ENCODE results near the gene FGF14. TPM values are rescaled to one million over a fixed set of nuclear protein-coding genes. Genes with fewer than 3 reads are reported as not detected.

FGF14 gene
- total RNA-seq, 2 experiments from 2014 or later: not detected

GRCh38 chr13:101774393-101774792 lies 627.5 kb downstream of the FGF14 start:
- Mint-ChIP-seq H3K27ac (no peak overlapping the region), H3K27me3 (peaks cover 10% of the 10 kb centered on the region), H3K4me3 (no peak overlapping the region), H3K36me3 (no peaks in the 10 kb centered on the region), H3K9me3 (no peaks in the 10 kb centered on the region), H3K4me1 (ENCODE audit: low read depth) (no peaks in the 10 kb centered on the region)
- ChIA-PET CTCF (no interaction called here), POLR2A (no interaction called here)
- intact Hi-C loops (cut with micrococcal nuclease): no loop called here
- no peak for DNase-seq

DNA sequence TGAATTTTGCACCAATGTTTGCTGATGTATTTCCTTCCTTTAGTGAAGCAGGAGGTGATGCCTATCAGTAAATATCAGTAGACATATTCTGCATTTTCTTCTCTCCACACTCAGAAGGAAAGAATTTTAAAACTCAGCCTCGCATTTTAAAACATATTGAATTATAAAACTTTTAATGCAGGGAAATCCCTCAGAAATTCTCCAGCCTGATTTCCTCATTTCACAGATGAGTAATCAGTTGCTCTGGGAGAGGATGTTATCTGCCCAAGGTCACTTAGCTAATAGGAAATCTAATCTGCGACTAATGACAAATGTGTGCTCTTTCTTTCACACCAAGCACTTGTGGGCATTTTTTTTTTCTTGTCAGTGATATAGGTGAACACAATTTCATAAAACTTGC lies 628.8 kb downstream of the FGF14 start:
- intact Hi-C loops (cut with micrococcal nuclease): no loop called here
- ChIA-PET POLR2A (no interaction called here), CTCF (no interaction called here)
- H3K36me3 Mint-ChIP-seq: no peaks in the 10 kb centered on the region
- H3K4me3 Mint-ChIP-seq: no peak overlapping the region
- no peaks in the 10 kb centered on the region for H3K9me3 Mint-ChIP-seq
- no peak for DNase-seq
- no peaks in the 10 kb centered on the region for H3K4me1 Mint-ChIP-seq (ENCODE audit: low read depth)
- H3K27me3 Mint-ChIP-seq: peaks cover 14% of the 10 kb centered on the region
- H3K27ac Mint-ChIP-seq: no peak overlapping the region

DNA sequence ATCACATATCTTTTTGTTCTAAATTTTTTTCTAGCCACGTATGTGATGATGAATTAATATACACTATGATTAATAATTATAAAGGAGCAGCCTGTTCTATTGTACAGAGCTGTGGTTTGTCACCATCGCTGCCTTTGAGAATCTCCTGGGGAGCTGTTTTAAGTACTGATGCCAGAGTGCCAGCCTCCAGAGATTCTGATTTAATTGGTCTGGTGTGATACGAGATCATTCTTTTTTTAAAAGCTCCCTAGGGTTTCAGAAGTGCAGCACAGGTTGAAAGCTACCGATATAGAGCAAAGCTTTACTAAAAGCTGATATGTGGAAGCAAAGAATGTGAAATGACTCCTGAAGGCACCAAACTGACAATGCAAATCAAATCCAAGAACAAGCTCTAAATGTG lies 634.7 kb downstream of the FGF14 start:
- ChIA-PET POLR2A (no interaction called here), CTCF (interaction anchor here (1.0 to 1.8 kb wide), 2 partner anchors 10 to 622 kb away, joined by 3 to 5 read pairs; no protein-coding TSS in a partner anchor)
- DNase-seq: no peak
- Mint-ChIP-seq H3K4me1 (ENCODE audit: low read depth) (no peaks in the 10 kb centered on the region), H3K9me3 (no peaks in the 10 kb centered on the region), H3K27me3 (peaks cover 16% of the 10 kb centered on the region), H3K27ac (no peak overlapping the region), H3K36me3 (no peaks in the 10 kb centered on the region), H3K4me3 (no peak overlapping the region)
- intact Hi-C loops (cut with micrococcal nuclease): no loop called here

DNA sequence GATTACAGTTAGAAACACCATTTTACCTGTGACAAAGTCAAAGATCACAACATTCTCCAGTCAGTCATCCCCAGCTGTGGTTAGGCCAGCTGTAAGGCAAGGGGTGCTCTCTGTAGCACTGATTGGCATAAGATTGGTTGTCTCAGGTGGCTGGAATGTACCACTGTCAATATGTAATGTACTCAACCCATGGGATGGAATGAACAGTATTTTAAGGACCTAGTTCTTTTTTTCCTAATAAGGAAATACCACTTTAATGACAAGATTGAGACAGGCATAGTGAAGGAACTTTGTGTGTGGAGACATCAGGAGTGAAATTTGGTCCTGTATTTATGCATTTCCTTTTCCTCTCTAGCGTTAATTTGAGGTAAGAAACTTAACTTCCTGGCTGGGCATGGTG lies 638.7 kb downstream of the FGF14 start:
- H3K9me3 Mint-ChIP-seq: no peaks in the 10 kb centered on the region
- no peak overlapping the region for H3K4me3 Mint-ChIP-seq
- no peak for DNase-seq
- H3K27me3 Mint-ChIP-seq: peaks cover 20% of the 10 kb centered on the region
- ChIA-PET POLR2A (no interaction called here), CTCF (no interaction called here)
- H3K4me1 Mint-ChIP-seq (ENCODE audit: low read depth): no peaks in the 10 kb centered on the region
- no peaks in the 10 kb centered on the region for H3K36me3 Mint-ChIP-seq
- intact Hi-C loops (cut with micrococcal nuclease): no loop called here
- H3K27ac Mint-ChIP-seq: no peak overlapping the region

GRCh38 chr13:101757446-101758039 lies 644.3 kb downstream of the FGF14 start:
- H3K4me1 Mint-ChIP-seq (ENCODE audit: low read depth): no peaks in the 10 kb centered on the region
- no peak for DNase-seq
- POLR2A ChIA-PET: no interaction called here

DNA sequence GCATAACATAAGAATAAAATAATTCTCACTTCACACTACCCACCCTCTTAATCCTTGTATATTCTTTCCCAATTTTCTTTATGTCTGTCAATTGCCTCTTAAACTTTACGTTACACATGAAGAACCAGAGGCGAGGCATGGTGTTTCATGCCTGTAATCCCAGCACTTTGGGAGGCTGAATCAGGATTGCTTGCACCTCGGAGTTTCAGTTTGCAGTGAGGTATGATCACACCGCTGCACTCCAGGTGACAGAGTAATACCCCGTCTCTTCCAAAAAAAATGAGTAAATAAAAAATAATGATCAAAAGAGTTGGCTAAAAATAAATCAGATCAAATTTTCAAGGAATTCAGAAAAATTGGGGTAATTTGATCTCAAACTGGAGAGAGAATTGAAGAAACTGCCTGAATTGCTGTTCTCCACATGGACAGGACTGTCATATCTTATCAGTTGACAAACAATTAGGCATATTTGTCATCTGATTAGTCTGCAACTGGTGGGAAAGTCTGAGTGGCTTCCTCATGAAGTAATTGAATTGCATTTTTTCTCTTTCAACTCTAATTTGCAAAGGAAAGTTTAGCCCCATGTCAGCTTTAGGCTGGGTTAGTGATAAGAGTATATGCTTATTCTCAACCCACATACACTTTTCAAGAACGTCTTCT lies 646.5 kb downstream of the FGF14 start:
- no peaks in the 10 kb centered on the region for H3K36me3 Mint-ChIP-seq
- DNase-seq: no peak
- peaks cover 15% of the 10 kb centered on the region for H3K27me3 Mint-ChIP-seq
- H3K9me3 Mint-ChIP-seq: no peaks in the 10 kb centered on the region
- POLR2A ChIA-PET: no interaction called here
- intact Hi-C loops (cut with micrococcal nuclease): loop anchor here (5.0 kb wide), 1 partner anchor 128 kb away; no protein-coding TSS in a partner anchor
- no peak overlapping the region for H3K27ac Mint-ChIP-seq
- no peaks in the 10 kb centered on the region for H3K4me1 Mint-ChIP-seq (ENCODE audit: low read depth)
- H3K4me3 Mint-ChIP-seq: no peak overlapping the region
- CTCF ChIA-PET: interaction anchor here (0.6 to 1.4 kb wide), 4 partner anchors 241 to 611 kb away, joined by 3 to 4 read pairs (median 4); no protein-coding TSS in a partner anchor

More at GRCh38 chr13:101757446-101758039, 644.3 kb downstream of the FGF14 start:
- no peak overlapping the region for H3K4me3 Mint-ChIP-seq
- intact Hi-C loops (cut with micrococcal nuclease): loop anchor here (1.0 to 5.0 kb wide), 3 partner anchors 130 to 613 kb away; no protein-coding TSS in a partner anchor
- CTCF ChIA-PET: interaction anchor here (0.6 to 3.6 kb wide), 11 partner anchors 10 to 613 kb away, joined by 3 to 29 read pairs (median 4); no protein-coding TSS in a partner anchor
- H3K36me3 Mint-ChIP-seq: no peaks in the 10 kb centered on the region
- no peak overlapping the region for H3K27ac Mint-ChIP-seq
- peaks cover 15% of the 10 kb centered on the region for H3K27me3 Mint-ChIP-seq
- H3K9me3 Mint-ChIP-seq: no peaks in the 10 kb centered on the region

GRCh38 chr13:101752432-101752831 lies 649.4 kb downstream of the FGF14 start:
- ChIA-PET POLR2A (no interaction called here), CTCF (no interaction called here)
- H3K36me3 Mint-ChIP-seq: no peaks in the 10 kb centered on the region
- H3K4me3 Mint-ChIP-seq: no peak overlapping the region
- no peaks in the 10 kb centered on the region for H3K4me1 Mint-ChIP-seq (ENCODE audit: low read depth)
- H3K27me3 Mint-ChIP-seq: peaks cover 3% of the 10 kb centered on the region
- H3K9me3 Mint-ChIP-seq: no peaks in the 10 kb centered on the region
- intact Hi-C loops (cut with micrococcal nuclease): no loop called here
- DNase-seq: no peak
- no peak overlapping the region for H3K27ac Mint-ChIP-seq

GRCh38 chr13:101751488-101751887 lies 650.4 kb downstream of the FGF14 start:
- Mint-ChIP-seq H3K9me3 (no peaks in the 10 kb centered on the region), H3K4me1 (ENCODE audit: low read depth) (no peaks in the 10 kb centered on the region), H3K27me3 (peaks cover 3% of the 10 kb centered on the region), H3K27ac (no peak overlapping the region), H3K4me3 (no peak overlapping the region), H3K36me3 (no peaks in the 10 kb centered on the region)
- intact Hi-C loops (cut with micrococcal nuclease): no loop called here
- CTCF ChIA-PET: no interaction called here
- POLR2A ChIA-PET: no interaction called here
- no peak for DNase-seq

GRCh38 chr13:101749584-101749983 lies 652.3 kb downstream of the FGF14 start:
- H3K4me1 Mint-ChIP-seq (ENCODE audit: low read depth): no peaks in the 10 kb centered on the region
- no peak overlapping the region for H3K27ac Mint-ChIP-seq
- ChIA-PET POLR2A (no interaction called here), CTCF (no interaction called here)
- H3K36me3 Mint-ChIP-seq: no peaks in the 10 kb centered on the region
- no peaks in the 10 kb centered on the region for H3K9me3 Mint-ChIP-seq
- intact Hi-C loops (cut with micrococcal nuclease): no loop called here
- H3K27me3 Mint-ChIP-seq: peaks cover 3% of the 10 kb centered on the region
- no peak overlapping the region for H3K4me3 Mint-ChIP-seq
- DNase-seq: no peak

DNA sequence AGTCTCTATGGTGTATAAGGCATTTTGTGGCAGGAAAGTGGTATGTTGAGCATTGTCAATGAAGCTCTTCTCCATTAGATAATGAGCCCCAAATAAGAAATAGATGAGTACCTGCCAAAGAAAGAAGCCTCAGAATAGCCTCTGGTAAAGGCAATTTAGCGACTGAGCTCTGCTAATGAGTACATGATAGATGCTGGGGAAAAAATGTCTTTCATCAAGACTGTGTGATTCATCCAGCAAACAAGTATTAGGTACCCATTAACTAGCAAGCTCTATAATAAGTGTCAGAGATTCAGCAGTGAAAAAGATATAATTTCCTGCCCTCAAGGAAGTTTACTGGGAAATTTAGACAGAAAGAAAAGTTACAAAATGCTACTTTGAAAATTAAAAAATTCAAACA lies 654.8 kb downstream of the FGF14 start:
- DNase-seq: no peak
- peaks cover 3% of the 10 kb centered on the region for H3K27me3 Mint-ChIP-seq
- H3K27ac Mint-ChIP-seq: no peak overlapping the region
- no peaks in the 10 kb centered on the region for H3K9me3 Mint-ChIP-seq
- no peaks in the 10 kb centered on the region for H3K4me1 Mint-ChIP-seq (ENCODE audit: low read depth)
- H3K36me3 Mint-ChIP-seq: no peaks in the 10 kb centered on the region
- H3K4me3 Mint-ChIP-seq: no peak overlapping the region
- ChIA-PET CTCF (interaction anchor here (1.0 kb wide), 1 partner anchor 11 kb away, joined by 3 read pairs; no protein-coding TSS in a partner anchor), POLR2A (no interaction called here)
- intact Hi-C loops (cut with micrococcal nuclease): no loop called here

DNA sequence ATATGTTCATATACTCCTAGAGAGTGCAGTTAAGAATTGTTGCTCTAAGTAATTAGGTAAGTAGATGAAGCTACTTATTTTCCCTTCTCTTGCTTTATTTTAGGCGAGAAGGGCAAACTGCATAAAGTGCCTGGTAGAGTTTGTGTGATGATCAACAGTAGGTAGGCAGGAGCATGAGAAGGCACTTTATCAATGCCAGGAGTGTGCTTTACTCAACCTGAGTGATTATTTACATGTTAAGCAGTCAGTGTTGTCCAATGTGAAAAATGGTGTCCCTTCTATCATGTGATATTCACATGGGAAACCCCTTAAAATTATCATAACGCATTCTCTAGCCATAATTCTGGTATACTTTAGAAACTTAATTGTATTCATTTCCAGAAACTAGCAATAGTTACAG lies 655.3 kb downstream of the FGF14 start:
- Mint-ChIP-seq H3K4me1 (ENCODE audit: low read depth) (no peaks in the 10 kb centered on the region), H3K27ac (no peak overlapping the region), H3K4me3 (no peak overlapping the region), H3K9me3 (no peaks in the 10 kb centered on the region), H3K27me3 (peaks cover 3% of the 10 kb centered on the region), H3K36me3 (no peaks in the 10 kb centered on the region)
- intact Hi-C loops (cut with micrococcal nuclease): no loop called here
- ChIA-PET CTCF (interaction anchor here (1.0 kb wide), 1 partner anchor 11 kb away, joined by 3 read pairs; no protein-coding TSS in a partner anchor), POLR2A (no interaction called here)
- DNase-seq: no peak

GRCh38 chr13:101739382-101740178 lies 662.3 kb downstream of the FGF14 start:
- no peaks in the 10 kb centered on the region for H3K27me3 Mint-ChIP-seq
- POLR2A ChIA-PET: no interaction called here
- DNase-seq: no peak
- no peak overlapping the region for H3K4me3 Mint-ChIP-seq
- H3K36me3 Mint-ChIP-seq: no peaks in the 10 kb centered on the region
- CTCF ChIA-PET: no interaction called here
- intact Hi-C loops (cut with micrococcal nuclease): no loop called here
- H3K4me1 Mint-ChIP-seq (ENCODE audit: low read depth): no peaks in the 10 kb centered on the region
- no peaks in the 10 kb centered on the region for H3K9me3 Mint-ChIP-seq
- no peak overlapping the region for H3K27ac Mint-ChIP-seq

Data from activated CD4-positive, alpha-beta memory T cell treated with anti-CD3 and anti-CD28 coated beads for 36 hours (primary cell).